Stimulated activated CD4-positive, alpha-beta T cell treated with anti-CD3 and anti-CD28 coated beads, Interleukin-15, amount 100 ng/mL, for 1 hour (primary cell): ENCODE measurements around the gene NEMP1.
"Not testable (repeated sequence)": the region's sequence is repeated elsewhere in the genome, so short reads cannot be mapped to it uniquely, and the experiment has no call there.

Experiments used
- DNase-seq, 2 donors: peaks; one replicate each; pipeline ENCODE4 v3.0.0-alpha.2; 2020; ENCODE audit warnings: low read depth in 1 of 2, low spot score in 1 of 2

Gene NEMP1

GRCh38 chr12:57091638-57092528 lies 13.3 kb upstream of the NEMP1 start:
- DNase-seq, result no peak

DNA sequence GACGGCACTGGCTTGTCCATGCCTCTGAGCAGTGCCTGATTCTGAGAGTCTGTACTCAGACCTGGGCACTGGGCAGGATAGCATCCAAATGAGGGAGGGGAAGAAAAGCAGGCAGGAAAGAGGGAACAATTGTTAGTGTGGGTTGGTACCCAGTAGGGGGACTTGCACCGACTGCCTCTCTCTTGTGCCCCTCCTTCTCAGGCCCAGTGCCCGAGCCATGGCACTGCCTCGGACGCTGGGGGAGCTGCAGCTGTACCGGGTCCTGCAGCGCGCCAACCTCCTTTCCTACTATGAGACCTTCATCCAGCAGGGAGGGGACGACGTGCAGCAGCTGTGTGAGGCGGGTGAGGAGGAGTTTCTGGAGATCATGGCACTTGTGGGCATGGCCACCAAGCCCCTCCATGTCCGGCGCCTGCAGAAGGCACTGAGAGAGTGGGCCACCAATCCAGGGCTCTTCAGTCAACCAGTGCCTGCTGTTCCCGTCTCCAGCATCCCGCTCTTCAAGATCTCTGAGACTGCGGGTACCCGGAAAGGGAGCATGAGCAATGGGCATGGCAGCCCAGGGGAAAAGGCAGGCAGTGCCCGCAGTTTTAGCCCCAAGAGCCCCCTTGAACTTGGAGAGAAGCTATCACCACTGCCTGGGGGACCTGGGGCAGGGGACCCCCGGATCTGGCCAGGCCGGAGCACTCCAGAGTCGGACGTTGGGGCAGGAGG lies 12.5 kb upstream of the NEMP1 start:
- no peak for DNase-seq

DNA sequence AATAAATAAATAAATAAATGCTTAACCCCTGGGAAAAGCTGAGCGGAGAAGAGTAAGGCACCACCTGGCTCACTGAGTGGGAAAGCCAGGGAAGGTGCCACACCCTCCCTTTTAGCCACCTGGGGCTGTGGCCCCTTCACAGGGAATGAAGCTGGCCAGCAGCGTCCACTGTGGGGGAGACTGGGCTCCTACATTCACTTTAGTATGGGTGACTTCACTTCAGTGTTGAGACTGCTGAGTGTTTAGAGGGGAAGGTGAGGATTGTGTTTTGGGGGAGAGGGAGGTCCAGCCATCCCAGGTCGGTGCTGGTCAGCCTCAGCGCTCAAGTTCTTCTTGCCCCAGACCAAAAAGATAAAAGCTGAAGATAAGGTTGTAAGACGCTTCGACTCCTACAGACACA lies 11.9 kb upstream of the NEMP1 start:
- no peak for DNase-seq

- no peak for DNase-seq
Observed at GRCh38 chr12:57089271-57090245, 11.0 kb upstream of the NEMP1 start.

DNA sequence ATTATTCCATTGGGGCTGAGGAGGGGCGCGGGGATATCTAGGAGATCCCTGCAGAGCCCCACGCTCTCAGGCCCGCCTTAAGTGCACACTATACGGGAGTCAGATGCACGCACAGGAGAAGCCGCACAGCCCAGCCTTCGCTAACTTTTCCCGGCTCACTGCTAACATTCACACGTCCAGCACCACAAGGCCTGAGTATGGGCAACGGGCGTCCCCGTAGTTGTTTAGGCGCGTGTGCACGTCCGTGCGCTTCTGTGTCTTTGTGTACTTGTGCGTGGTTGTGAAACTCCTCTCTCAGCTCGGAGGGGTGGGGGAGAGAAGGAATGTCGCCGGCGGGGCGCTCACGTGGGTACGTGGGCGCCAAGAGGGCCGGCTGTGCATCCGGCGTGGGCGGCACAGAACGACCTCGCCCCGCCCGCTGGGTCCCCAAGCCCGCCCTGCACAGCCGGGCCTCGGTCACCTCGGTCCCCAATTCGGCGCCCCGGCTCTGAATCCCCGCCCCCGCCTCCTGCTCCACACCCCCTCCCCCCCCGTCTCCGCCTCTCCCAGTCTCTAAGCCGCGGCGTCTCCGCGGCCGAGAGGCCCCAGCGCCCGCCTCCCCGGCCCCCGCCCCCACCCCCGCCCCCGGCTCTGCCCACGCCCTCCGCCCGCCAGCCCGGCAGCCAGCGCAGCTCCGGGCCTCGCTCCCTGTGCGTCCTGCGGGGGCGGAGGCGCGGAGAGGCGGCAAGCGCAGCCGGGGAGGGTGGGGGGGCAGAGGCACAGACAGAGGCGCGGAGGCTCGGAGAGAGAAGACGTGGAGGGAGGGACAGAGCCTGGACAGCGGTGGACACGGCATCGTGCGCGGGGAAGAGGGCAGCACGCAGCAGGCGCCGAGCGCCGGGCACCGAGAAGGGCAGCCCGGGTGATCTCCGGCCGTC lies 10.0 kb upstream of the NEMP1 start, which contains the start of gene NAB2:
NAB2 (plus strand) TSS at position 761 of the 917 bp plus-strand sequence. CDS start 158 bp downstream, outside the sequence.
- DNase-seq, result peak; percentile 71 to 90

GRCh38 chr12:57087691-57088353 lies 9.2 kb upstream of the NEMP1 start:
- peak; percentile 48 to 74 for DNase-seq

DNA sequence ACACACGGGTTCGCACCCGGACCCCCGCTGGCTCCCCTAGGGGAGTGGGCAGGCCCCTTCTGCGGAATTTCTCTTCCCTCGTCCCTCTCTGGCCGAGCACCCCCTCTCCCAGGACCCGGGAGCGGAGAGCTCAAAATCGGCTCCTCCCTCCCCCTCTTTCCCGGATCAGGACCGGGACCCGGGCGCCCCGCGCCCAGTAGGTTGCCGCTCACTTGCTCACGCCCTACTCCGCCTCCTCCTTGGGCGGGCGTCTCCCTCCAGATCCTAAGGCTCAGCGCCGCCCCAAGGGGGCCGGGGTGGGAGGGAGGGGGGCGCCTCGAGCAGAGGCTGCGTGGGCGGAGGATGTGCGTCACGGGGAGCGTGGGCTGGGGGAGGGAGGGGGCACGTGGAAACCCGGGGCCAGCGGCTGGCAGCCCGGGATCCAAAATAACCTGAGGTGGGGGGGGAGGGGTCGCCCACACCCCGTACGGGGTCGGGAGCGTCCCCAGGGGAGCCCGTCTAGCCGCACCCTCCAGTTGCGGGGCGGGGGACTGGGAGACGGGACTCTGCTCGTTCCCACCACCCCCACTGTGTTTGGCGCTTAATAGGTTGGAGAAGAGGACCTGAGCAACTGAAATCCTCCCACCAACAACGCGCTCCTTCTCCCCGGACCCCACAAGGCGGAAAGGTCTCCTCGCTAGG lies 8.6 kb upstream of the NEMP1 start:
- DNase-seq, result peak; percentile 85 to 93

DNA sequence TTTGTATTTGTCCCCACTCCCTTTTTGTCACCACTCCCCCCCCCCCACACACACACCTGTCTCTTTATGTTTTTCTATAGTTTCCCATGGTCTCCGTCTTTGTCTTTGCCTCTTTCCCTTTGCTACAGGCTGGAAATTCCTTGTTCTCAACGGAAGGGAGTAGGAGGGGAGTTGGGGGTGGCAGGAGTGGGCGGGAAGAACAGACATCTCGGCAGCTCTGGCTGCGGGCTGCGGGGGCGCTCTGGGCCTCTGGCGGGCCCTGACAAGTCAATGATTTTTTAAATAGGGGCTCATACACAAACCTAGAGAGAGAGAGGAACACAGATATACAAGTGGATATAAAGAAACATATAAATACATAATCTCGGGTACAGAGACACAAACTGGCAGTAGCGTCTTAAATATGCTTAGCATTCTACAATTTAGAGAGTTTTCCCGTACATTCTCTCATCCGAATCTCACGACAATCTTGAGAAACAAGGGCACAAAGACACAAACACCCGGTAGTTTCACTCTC lies 8.0 kb upstream of the NEMP1 start:
- no peak for DNase-seq

- DNase-seq, result no peak
Observed at GRCh38 chr12:57085999-57086492, 7.5 kb upstream of the NEMP1 start.

DNA sequence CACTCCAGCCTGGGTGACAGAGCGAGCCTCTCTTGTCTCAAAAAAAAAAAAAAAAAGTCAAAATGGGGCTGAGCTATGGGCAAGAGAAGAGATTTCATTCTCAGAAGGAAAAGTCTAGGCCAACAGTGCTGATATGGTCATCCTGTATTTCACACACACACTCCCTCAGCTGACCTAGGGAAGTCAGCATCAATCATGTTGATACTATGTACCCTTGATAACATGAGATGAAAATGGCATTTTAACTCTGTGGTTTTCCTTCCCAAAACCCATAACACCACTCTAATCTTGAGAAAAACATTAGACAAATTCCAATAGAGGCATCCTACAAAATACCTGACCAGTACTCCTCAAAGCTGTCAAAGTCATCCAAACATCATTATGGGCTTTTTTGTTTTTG lies 2.3 kb upstream of the NEMP1 start:
- no peak for DNase-seq

- DNase-seq, result no peak
Observed at GRCh38 chr12:57079821-57080220, 1.2 kb upstream of the NEMP1 start.

GRCh38 chr12:57073566-57074450 lies 4.8 kb downstream of the NEMP1 start:
- not testable (repeated sequence) for DNase-seq

- DNase-seq, result no peak
Observed at GRCh38 chr12:57072661-57073060, 5.9 kb downstream of the NEMP1 start.

DNA sequence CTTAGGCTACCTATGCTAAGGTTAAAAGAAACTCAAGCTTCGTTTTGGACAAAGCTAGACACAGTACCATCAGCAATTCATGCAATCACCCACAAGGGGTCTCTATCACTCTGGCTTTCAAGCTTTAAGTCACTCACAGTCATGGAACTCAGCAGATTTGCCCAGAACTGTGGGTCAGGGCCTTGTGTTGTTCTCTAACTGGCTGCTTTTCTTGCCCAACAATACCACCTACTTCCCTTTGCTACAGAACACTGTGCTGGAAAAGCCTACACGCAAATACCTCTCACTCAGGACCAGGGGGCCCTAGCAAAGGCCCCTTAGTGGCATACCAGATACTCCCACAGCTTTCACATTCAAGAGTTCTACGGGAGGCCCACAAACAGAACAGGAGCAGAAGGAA lies 9.1 kb downstream of the NEMP1 start:
- no peak for DNase-seq

DNA sequence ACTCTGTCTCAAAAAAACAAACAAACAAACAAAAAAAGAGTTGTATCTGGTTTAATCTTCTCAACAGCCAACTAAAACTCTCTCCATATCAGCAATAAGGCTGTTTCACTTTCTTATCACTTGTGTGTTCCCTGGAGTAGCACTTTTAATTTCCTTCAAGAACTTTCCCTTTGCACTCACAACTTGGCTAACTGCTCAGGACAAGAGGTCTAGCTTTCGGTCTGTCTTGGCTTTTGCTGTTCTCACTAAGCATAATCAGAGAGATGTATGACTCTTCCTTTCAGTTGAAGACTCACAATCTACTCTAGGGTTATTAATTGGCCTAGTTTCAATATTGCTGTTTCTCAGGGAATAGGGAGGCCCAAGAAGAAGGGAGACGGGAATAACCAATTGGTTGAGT lies 12.3 kb downstream of the NEMP1 start:
- no peak for DNase-seq

- no peak for DNase-seq
Observed at GRCh38 chr12:57063991-57064685, 14.5 kb downstream of the NEMP1 start.

- DNase-seq, result no peak
Observed at GRCh38 chr12:57058454-57058853, 20.1 kb downstream of the NEMP1 start.
